ENCODE measurements around the gene RING1. TPM values are rescaled to one million over a fixed set of nuclear protein-coding genes. Genes with fewer than 3 reads are reported as not detected.
"Not testable (repeated sequence)": the region's sequence is repeated elsewhere in the genome, so short reads cannot be mapped to it uniquely, and the experiment has no call there.

Gene RING1
- total RNA-seq, 1 donor from 2014 or later = 24.5 TPM

DNA sequence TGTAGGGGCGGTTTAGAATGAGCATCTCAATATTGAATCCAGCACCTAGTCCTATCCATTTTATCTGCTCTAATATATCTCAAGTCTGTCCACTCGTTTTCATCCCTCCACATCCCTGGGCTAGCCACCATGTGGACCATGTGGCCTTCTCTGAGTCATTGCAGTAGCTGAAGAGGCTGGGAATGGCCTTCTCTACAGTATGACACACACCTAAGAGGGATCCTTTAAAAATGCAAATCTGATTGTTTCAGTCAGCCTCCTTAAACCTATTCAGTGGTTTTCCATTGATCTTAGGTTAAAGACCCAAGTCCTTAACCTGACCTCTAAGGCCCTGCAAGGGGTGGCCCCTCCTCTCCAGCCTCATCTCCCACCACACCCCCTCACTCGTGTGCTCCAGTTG, 9.4 kb downstream of the RING1 start:
- peak; percentile 17 for DNase-seq (ENCODE audit: low spot score)
- intact Hi-C loops (cut with DNase I) = no loop called here

DNA sequence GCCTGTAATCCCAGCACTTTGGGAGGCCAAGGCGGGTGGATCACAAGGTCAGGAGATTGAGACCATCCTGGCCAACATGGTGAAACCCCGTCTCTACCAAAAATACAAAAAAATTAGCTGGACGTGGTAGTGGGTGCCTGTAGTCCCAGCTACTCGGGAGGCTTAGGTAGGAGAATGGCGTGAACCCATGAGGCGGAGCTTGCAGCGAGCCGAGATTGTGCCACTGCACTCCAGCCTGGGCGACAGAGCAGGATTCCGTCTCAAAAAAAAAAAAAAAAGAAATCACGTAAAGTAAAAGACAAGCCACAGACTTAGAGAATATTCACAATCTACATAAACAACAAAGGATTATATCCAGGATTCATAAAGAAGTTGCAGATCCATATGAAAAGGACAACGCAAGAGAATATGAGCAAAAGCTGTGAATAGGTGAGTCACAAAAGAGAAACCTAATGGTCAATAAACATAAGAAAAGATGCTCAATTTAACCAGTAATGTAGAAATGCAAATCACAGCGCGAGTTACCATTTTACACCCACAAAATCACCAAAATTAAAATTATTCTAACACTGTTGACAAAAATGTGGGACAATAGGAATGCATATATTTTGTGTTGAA, 18.3 kb downstream of the RING1 start:
- intact Hi-C loops (cut with DNase I) = not testable (repeated sequence)

DNA sequence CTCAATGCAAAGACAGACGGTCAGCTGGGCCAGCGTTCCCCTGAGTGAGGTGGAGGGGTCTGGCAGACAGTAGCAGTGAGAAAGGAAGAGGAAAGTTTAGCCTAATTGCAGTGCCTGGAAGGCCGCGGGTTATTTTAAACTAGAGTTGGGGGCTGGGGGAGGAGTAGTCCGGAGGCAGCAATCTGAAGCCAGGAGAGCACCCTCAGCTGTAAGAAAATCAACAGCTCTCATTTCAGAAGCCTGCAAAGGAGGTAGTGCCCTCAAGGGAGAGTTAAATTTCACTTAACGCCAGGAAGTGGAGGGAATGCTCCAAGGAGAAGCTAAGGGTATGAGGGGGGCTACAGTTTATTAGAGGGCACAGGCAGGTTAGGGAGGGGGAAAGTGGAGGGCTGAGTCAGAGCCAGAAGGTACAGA, 26.9 kb downstream of the RING1 start:
- DNase-seq (ENCODE audit: low spot score) = no peak
- intact Hi-C loops (cut with DNase I) = no loop called here

More for the DNA sequence above, 18.3 kb downstream of the RING1 start:
- peak; percentile 9 for DNase-seq (ENCODE audit: low spot score)

DNA sequence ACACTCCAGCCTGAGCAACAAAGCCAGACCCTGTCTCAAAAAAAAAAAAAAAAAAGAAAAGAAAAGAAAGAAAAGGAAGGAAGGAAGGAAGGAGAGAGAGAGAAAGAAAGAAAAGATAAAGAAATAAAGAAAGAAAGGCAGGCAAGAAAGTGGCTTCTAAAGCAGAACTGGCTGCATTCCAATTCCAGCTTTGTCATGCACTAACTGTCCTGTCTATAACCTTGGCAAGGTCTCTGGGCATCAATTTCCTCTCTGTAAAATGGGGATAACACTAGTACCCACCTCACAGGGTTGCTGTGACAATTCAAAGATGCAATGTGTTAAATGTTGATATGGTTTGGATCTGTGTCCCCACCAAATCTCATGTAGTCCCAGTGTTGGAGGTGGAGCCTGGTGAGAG, 28.0 kb downstream of the RING1 start:
- DNase-seq (ENCODE audit: low spot score) = no peak
- intact Hi-C loops (cut with DNase I) = no loop called here

DNA sequence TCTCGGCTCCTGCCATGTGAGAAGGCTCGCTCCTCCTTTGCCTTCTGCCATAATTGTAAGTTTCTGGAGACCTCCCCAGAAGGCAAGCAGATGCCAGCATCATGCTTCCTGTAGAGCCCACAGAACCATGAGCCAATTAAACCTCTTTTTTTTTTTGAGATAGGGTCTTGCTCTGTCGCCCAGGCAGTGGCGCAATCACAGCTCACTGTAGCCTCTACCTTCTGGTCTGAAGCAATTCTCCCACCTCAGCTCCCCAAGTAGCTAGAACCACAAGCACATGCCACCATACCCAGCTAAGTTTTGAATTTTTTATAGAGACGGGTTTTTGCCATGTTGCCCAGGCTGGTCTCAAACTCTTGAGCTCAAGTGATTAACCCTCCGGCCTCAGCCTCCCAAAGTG, 28.6 kb downstream of the RING1 start:
- no peak for DNase-seq (ENCODE audit: low spot score)
- intact Hi-C loops (cut with DNase I) = no loop called here

DNA sequence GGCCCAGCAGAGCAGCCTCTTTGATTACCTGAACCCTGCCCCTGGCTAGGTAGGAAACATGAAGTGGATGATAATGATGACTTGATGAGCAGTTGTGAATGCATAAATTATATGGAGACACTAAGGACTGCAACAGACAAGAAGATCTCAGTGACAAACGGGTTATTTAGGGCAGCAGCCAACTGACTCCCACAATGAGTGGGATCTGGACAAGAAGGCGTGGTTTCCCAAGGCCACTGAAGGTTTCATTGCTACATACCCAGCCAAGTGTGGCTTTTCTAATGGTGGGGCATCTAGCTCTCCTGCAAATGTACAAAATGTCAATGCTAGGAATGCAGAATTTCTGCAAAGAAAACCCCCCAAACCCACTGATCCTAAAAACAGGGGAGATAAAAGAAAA, 29.4 kb downstream of the RING1 start:
- intact Hi-C loops (cut with DNase I) = no loop called here
- no peak for DNase-seq (ENCODE audit: low spot score)

DNA sequence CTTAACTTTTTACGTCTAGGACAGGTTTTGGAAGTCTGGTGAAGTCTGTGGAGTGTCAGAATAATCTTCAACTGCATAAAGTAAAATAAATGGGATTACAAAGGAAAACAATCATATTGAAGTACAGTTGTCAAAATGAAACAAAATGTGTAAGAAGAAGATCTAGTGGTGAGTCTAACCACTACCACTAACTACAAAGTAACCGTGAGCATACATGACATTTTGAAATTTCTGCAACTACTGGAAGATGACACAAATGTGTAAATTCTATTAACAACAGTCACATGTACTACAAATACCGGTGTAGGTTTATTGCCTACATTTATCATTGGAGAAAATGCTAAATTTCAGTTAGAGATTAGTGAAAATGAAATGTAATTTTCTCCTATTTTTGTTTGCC, 33.7 kb downstream of the RING1 start:
- DNase-seq (ENCODE audit: low spot score) = no peak
- intact Hi-C loops (cut with DNase I) = no loop called here

DNA sequence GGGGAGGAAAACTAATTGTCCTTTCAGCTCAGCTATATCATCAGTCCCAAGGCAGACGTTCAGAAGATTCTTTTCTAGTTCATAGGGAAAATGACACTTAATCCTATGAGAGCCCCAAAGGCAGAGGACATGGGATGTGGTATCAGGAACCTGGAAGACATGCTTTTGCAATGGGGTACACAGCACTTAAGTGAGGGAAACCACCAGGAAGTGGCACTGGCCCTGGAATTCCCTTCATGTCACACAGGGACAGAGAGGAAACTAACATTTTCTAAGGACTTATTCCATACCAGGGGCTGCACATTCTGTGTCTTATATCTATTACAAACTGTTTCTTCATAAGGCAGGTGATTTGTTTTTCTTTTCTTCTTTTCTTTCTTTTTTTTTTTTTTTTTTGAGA, 35.2 kb downstream of the RING1 start:
- intact Hi-C loops (cut with DNase I) = no loop called here
- DNase-seq (ENCODE audit: low spot score) = no peak

DNA sequence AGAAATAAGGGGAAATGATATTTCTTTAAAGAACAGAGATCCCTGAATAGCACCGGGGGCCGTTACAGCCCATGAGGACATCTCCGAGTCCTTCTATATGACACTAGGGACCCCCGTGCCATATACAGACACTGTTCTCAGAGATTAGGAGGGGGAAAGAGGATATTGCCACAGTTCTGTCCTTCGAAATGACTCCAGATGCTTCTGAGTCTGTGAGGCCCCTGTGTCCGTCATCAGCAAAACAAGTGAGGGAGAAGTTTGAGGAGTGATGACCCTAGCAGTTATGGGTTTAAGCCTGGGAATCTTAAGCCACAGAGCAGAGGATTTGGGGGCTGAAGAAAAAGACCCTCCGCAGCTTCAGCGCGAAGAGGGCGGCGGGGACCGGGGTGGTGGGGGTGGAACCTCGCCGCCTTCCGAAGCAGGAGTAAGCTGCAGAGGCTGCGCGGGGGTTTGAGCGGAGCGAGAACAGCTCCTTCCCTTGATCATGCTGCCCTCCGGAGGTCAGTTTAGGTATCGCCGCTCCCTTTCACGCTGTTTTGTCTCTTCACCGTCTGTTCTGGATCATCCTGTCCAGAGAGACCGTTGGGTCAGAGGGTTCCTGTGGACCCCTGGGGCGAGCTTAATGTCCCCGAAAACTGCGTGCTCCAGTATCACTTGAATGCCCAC, 39.8 kb downstream of the RING1 start:
- peak; percentile 93 for DNase-seq (ENCODE audit: low spot score)

DNA sequence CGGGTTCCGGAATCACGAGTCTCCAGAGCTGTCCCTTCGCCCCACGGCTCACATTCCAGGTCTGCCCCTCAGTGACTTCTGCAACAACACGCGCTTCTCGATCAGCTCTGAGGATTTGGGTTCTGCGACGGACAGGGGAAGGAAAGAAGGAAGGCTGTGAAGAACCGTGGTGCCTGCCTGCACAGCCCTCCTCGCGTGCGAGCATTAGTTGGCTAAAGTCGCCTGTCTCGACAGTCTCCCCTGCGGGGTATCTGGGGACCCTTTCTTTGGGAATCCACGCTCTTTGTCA, 40.3 kb downstream of the RING1 start:
- intact Hi-C loops (cut with DNase I) = loop anchor here (2.0 to 5.0 kb wide), 5 partner anchors 36 to 231 kb away; partner anchors contain the start of genes HSD17B8, RGL2, RXRB and SLC39A7
- DNase-seq (ENCODE audit: low spot score) = peak; percentile 74

More for the DNA sequence above, 39.8 kb downstream of the RING1 start:
- intact Hi-C loops (cut with DNase I) = loop anchor here (2.0 to 5.0 kb wide), 5 partner anchors 35 to 231 kb away; partner anchors contain the start of genes HSD17B8, RGL2, RXRB and SLC39A7

DNA sequence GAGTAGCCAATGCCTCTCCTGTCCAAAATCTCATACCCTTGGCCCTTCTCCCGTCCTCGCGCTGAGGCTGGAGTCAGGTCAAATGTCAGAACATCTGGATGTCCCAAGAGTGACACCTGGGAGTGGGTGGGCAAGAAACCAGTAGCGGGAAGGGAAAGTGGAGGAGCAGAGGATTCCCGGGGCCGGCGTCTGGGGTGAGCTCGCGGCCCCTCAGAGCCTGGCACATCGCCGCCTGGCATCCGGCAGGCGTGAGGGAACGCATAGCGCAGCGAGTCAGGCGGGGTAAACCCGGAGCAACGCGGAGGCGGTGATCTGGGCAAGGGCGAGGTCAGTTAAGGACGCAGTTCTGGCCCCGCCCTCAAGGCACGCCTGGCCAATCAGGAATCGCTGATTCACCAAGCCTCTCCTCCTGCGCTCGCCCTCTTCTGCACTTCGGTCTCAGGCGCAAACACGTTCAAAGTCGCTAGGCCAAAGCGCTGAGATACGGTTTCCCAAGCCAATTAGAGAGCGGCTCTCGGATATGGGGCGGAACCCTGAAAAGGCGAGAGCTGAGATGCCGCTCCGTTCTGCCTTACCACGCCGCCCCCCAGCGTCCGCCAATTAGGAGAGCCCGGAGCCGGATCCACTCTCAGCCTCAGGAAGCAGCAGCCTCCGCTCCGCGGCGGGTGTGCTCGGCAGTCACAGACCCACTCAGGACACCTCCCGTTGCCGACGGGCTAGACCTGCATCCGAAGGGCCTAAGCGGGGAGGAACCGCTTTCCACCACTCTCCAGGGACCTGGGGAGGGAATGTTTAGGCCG, 40.8 kb downstream of the RING1 start:
- DNase-seq (ENCODE audit: low spot score) = peak; percentile 99
- intact Hi-C loops (cut with DNase I) = loop anchor here (1.0 to 5.0 kb wide), 6 partner anchors 36 to 232 kb away; partner anchors contain the start of genes HSD17B8, RGL2, RXRB and SLC39A7

DNA sequence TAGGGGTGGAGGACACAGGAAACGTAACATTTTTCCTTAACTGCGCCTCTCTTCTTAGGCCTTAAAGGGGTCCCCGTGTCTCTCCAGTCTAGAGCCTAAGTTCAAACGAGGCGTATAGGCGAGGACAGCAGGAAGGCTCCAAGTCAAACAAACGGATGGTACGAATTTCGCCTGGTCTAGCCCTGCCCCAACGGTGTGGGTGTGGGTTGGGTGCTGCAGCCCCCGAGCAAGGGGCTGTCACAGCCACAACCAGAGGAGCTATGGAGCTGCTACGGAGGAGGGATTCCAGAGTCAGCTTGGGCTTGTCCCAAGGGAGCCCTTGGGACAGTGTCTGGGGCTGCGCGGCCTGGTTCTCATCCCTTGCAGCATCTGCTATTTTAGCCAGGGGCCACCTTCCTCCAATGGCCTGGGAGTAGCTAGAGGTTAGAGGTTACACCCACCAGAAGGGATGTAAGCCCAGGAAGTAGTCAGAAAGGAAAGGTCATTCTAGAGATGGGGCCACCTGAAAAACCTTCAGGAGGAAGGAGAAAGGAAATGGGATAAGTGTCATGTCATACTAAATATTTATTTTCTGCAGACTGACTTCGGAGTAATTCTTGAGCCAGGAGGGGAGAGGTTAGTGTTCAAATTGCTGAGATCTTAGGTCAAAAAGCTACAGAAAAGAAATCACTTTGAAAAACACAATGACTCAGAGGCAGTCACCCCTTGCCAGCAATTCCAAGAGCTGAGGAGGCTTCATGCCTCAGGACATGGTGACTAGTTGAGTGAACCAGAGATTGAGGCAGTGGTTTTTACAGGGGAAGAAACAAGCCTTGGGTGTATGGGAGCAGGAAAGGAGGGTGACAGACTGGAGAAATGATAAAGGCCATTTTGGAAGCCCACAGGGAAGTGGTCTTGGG, 41.7 kb downstream of the RING1 start:
- intact Hi-C loops (cut with DNase I) = loop anchor here (1.0 to 5.0 kb wide), 6 partner anchors 37 to 233 kb away; partner anchors contain the start of genes HSD17B8, RGL2, RXRB and SLC39A7
- DNase-seq (ENCODE audit: low spot score) = no peak

DNA sequence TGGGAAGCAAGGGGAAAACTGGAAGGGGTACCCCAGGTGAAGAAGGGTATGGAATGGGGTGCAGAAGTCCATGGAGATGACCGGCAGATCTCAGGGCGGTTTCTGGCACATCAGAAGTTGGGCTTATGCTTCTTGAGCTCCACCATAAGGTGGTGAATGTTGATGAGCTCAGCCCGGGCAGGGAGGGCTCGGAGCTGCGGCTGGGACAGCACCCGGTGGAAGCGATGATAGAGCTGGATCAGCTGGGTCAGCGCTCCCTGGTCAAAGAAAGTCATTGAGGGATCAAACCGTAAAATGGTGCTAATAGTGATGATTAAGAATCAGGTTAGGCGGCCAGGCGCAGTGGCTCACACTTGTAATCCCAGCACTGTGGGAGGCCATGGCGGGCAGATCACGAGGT, 42.4 kb downstream of the RING1 start:
- DNase-seq (ENCODE audit: low spot score) = no peak
- intact Hi-C loops (cut with DNase I) = no loop called here

DNA sequence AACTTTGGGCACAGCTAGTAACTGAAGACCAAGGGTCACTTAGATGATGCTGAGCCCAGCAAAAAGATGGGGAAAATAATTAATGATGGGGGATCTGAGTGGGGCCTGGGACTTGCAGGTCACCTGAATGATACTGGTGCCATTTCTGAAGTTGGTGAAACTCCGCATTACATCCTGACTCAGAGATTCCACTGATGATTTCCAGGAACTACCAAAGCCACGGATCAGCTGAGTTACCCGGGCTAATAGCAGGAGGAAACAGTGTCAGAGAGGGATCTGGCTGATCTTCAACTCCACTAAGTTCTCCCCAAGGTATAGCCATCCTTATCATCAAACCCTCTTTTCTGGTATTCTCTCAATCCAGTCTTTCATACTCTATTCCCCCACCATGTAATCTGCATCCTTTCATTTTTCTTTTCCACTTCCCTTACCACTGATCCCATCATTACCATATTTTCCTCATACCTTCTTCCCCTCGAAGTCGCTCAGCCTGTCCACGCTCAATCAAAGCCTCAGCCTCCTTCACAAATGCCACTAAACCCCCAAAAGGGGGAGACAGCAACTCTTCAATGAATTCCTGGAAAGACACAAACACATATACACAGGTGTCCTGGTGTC, 43.2 kb downstream of the RING1 start:
- DNase-seq (ENCODE audit: low spot score) = no peak
- intact Hi-C loops (cut with DNase I) = no loop called here

DNA sequence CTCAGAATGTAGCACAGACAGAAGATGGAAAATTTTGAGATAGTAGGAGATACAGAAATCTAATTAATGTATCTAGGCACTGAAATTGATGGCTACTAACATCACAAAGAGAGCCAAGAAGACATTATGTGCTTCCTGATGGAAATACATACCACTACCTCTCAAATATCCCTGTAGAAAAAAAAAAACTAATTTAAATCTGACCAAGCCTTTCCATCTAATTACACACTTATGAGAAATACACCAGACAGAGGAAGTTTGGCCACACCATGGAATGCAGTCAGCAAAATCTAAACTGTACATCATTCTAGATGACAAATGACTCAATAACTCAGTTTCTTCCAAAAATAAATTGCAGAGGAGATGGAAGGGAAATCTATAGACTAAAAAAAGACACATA, 44.5 kb downstream of the RING1 start:
- intact Hi-C loops (cut with DNase I) = no loop called here

DNA sequence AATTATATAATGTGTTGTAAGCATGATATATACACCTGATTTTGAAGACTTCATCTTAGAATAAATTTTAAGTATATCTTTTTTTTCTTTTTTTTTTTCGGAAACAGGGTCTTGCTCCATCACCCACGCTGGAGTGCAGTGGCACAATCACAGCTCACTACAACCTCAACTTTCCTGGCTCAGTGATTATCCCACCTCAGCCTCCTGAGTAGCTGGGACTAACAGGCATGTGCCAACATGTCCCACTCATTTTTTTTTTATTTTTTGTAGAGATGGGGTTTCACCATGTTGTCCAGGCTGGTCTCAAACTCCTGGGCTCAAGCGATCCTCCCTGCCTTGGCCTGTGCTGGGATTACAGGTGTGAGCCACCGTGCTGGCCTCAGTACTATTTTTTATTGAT, 46.3 kb downstream of the RING1 start:
- intact Hi-C loops (cut with DNase I) = no loop called here
- no peak for DNase-seq (ENCODE audit: low spot score)

More for the DNA sequence above, 44.5 kb downstream of the RING1 start:
- no peak for DNase-seq (ENCODE audit: low spot score)

DNA sequence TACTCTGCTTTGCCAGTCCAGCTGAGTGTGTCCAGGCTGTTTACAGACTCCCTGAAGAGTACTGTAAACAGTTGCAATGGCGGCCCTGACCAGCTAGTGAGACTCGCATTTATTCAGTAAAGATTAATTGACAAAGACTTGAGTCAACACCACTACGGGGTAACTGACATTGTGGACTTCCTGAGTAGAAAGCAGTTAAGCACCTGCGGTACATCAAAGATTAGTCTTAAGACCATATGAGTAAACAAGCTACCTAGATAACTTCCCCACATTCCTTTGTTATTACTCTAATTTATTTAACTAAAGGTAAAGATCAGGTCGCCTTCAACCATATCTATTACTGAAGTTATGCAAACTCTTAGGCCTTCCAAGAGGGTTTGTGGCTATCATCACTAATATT, 50.7 kb downstream of the RING1 start:
- DNase-seq (ENCODE audit: low spot score) = no peak
- intact Hi-C loops (cut with DNase I) = no loop called here
